ENCODE data around the gene HK2.
"Not testable (repeated sequence)": the region's sequence is repeated elsewhere in the genome, so short reads cannot be mapped to it uniquely, and the experiment has no call there.

Gene HK2

DNA sequence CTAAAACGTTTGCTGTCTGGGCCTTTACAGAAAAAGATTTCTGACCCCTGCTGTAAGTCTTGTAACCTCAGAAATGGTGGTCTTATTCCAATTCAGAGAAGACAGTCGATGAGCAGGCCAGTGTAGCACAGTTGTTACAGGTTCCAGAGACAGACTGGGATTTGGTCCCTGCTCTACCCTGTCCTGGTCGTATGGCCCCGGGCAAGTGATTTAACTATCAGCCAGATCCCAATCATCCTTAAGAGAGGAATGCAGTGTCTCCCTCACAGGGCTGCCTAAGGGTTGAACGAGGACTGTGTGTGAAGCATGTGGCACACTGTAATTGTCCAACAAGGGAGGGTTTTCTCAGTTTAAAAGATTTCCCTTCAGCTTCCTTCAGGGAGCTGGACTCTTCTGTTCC is 47.2 kb downstream of the HK2 start:
- DNase-seq = no peak

GRCh38 chr2:74881626-74882298 is 47.8 kb downstream of the HK2 start:
- no peak for DNase-seq

GRCh38 chr2:74882299-74882687 is 48.4 kb downstream of the HK2 start:
- no peak for DNase-seq

- DNase-seq = no peak
Observed at GRCh38 chr2:74883011-74883410, 49.1 kb downstream of the HK2 start.

- no peak for DNase-seq
Observed at GRCh38 chr2:74884118-74884762, 50.3 kb downstream of the HK2 start.

DNA sequence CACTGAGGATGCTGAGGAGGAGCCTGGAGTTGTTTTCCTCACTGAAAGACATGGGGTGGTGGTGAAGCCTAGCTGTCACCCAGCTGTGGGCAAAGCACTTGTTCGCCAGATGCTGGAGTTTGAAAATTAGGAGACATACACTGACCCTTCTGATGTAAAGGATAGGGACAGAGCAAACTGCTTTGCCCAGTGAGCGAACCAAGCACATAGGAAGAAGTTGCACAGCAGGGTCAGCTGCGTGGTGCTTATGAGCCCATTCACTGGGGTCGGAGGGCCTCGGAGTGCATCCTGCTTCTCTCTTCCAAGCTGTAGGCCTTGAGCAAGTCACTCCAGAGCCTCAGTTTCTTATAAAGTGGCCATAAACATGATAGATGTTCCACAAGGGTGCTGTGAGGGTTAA is 50.9 kb downstream of the HK2 start:
- DNase-seq = no peak

GRCh38 chr2:74886251-74886650 is 52.3 kb downstream of the HK2 start:
- DNase-seq = no peak

DNA sequence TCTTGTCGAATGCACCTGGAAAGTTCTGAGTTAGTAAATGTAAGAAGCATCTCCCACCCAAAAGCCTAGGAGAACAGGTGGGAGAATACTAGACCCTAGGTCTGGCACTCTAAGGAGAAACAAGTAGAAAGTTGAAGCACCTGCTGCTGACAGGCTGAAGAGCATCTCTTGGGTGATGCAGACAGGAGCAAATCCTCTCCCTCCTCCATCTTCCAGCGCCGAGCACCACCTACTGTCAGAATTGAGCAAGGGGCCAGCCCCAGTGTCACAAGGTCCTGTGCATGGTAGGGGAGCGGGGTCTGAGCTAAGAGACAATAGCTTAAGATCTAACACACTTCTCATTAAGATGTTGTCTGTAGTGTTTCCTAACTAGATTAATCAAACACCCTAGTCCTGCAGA is 52.9 kb downstream of the HK2 start:
- no peak for DNase-seq

GRCh38 chr2:74887445-74887951 is 53.6 kb downstream of the HK2 start:
- DNase-seq = no peak

GRCh38 chr2:74887960-74888700 is 54.2 kb downstream of the HK2 start:
- DNase-seq = no peak

DNA sequence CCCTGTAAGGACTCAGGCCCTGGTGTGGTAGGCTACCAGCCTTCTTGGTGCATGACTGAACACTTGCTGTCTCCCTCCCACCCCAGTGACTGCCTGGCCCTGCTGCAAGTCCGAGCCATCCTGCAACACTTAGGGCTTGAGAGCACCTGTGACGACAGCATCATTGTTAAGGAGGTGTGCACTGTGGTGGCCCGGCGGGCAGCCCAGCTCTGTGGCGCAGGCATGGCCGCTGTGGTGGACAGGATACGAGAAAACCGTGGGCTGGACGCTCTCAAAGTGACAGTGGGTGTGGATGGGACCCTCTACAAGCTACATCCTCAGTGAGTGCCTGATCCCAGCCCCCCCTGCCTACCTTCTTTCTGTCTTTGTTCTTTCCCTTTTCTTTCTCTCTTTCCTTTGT is 55.2 kb downstream of the HK2 start:
- no peak for DNase-seq

- no peak for DNase-seq
Observed at GRCh38 chr2:74890711-74891110, 56.8 kb downstream of the HK2 start.

DNA sequence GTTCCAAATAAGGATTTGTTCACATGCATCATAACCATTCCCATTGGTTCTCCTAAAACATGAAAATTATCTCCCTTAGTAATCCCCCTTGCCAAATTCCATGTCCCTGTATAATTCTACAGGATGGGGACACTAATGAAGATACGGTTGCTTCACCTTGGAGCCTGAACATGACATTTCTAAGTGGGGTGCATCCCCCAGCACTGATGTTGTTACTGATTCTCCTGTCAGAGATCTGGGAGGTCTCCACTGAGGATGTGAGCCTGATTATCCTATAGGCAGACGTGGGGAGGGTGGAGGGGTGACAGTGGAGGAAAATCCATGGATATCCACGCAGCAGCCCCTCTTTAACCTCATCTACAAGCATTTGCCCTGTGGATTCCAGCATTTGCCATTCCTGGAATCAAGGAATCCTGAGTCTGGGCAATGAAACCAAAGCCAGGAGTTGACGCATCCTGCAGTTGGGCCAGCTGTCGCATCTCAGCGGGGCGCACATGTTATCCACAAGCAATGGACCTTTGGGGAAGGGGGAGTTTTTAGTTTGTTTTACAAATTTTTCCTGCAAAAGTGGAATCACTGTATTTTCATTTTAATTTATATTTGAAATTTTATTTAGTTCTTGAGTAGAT is 57.3 kb downstream of the HK2 start:
- DNase-seq = no peak

DNA sequence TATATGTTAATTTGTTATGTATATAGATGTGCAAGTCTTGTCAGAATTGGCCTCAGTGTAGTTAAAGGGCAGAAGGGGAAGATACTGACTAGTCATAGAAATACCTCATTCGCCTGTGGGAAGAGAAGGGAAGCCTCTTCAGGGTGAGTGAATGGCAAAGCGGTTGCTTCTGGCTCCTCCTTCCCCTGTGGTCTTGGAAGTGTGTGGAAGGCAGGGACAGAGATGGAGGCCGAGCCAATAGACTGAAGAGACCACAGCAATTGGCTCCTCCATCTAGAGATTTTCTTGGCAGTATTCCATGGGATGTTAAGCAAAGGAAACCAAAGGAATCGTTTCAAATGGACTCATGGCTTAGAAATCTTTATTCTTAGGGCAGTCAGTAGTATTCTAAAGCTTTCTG is 57.9 kb downstream of the HK2 start:
- DNase-seq = not testable (repeated sequence)

GRCh38 chr2:74892609-74893008 is 58.7 kb downstream of the HK2 start:
- DNase-seq = no peak

- no peak for DNase-seq
Observed at GRCh38 chr2:74893332-74893731, 59.4 kb downstream of the HK2 start.

- no peak for DNase-seq
Observed at GRCh38 chr2:74894272-74894981, 60.5 kb downstream of the HK2 start.

- no peak for DNase-seq
Observed at GRCh38 chr2:74895001-74895400, 61.1 kb downstream of the HK2 start.

DNA sequence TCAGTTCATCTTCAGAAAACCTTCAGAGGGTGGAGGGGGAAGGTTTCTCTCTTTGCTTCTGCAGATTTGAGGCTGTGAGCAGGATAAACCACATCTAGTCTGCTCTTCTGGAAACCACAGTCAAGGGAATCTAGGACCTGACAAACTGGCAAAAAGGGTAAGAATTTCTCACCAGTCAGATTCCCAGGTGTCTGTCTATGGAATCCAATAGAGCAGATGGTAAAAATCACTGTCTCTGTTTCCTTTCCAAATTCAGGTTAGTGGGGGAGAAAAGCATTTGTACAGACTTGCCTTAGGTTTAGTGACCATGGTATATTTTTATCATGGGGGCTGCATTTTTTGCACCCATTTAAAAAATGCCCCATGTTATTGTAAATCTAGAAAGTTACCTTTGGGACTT is 62.3 kb downstream of the HK2 start:
- no peak for DNase-seq

- DNase-seq = not testable (repeated sequence)
Observed at GRCh38 chr2:74900225-74900624, 66.3 kb downstream of the HK2 start.

DNA sequence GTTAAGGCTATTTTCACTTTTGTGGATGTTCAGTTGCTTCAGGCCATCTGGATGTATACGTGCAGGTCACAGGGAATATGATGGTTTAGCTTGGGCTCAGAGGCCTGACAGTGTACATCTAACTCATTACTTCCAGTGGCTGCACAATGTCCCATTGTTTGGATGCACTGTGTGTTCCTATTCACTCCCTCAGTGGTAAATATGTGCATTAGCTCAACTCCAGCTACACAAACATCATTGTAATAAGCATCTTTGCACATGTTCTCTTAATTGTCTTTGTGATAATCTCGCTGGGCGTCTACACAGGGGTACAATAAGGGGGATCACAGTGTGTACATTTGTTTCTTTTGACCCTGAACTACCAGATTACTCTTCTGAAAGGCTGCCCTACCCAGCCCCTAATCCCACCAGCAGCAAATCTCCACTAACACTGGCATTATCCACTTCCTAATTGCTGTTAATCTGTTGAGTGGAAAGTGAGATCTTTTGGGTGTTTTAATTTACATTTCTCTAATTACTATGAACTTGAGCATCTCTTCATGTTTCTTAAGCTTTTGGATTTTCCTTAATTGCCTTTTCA is 68.4 kb downstream of the HK2 start:
- DNase-seq = no peak

- DNase-seq = no peak
Observed at GRCh38 chr2:74906395-74906794, 72.5 kb downstream of the HK2 start.

GRCh38 chr2:74907560-74907959 is 73.6 kb downstream of the HK2 start:
- DNase-seq = not testable (repeated sequence)
